Measurements from ENCODE around the gene USP48.
"Not testable (repeated sequence)": the region's sequence is repeated elsewhere in the genome, so short reads cannot be mapped to it uniquely, and the experiment has no call there.

USP48 gene

GRCh38 chr1:21633141-21633755, 149.7 kb downstream of the USP48 start:
- no peak for DNase-seq

GRCh38 chr1:21631944-21632887, 150.7 kb downstream of the USP48 start:
- DNase-seq, result peak; percentile 68

- DNase-seq, result not testable (repeated sequence)
These were observed 151.4 kb downstream of the USP48 start for GRCh38 chr1:21631590-21631943.

GRCh38 chr1:21630571-21631343, 152.2 kb downstream of the USP48 start:
- no peak for DNase-seq

- no peak for DNase-seq
These were observed 153.0 kb downstream of the USP48 start for GRCh38 chr1:21629971-21630370.

GRCh38 chr1:21628798-21629393, 154.1 kb downstream of the USP48 start:
- no peak for DNase-seq
